Measurements from ENCODE around the gene BTBD17.

DNA sequence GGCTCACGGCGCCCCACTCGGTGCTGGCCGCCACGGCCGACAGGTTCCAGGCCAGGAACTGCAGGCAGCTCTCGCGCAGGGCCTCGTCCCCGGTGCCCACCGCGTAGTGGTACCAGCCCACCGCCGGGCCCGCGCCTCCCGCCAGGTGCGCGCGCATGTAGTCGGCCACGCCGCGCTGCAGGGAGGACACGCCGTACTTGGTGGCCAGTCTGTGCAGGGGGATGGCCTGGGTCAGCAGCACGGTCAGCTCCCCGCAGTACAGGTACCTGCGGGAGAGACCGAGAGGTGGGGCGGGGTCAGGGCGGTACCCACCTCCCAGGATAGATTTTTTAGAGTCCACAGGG, 4.2 kb downstream of the BTBD17 start:
- TF ChIP-seq, protein P1, sequence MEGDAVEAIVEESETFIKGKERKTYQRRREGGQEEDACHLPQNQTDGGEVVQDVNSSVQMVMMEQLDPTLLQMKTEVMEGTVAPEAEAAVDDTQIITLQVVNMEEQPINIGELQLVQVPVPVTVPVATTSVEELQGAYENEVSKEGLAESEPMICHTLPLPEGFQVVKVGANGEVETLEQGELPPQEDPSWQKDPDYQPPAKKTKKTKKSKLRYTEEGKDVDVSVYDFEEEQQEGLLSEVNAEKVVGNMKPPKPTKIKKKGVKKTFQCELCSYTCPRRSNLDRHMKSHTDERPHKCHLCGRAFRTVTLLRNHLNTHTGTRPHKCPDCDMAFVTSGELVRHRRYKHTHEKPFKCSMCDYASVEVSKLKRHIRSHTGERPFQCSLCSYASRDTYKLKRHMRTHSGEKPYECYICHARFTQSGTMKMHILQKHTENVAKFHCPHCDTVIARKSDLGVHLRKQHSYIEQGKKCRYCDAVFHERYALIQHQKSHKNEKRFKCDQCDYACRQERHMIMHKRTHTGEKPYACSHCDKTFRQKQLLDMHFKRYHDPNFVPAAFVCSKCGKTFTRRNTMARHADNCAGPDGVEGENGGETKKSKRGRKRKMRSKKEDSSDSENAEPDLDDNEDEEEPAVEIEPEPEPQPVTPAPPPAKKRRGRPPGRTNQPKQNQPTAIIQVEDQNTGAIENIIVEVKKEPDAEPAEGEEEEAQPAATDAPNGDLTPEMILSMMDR (IDR thresholded peaks at IDR 0.05; ENCODE audit: low read depth, low read length): no peak
- TF ChIP-seq MYC (IDR thresholded peaks at IDR 0.05; ENCODE audit: low read depth, low read length): no peak
- TF ChIP-seq, protein P2, sequence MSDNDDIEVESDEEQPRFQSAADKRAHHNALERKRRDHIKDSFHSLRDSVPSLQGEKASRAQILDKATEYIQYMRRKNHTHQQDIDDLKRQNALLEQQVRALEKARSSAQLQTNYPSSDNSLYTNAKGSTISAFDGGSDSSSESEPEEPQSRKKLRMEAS (IDR thresholded peaks at IDR 0.05; ENCODE audit: low read depth, low read length): no peak

All from NB4 (cell line).